Osteocyte (in vitro differentiated cells): Measurements from ENCODE around the gene CCL25. TPM values are rescaled to one million over a fixed set of nuclear protein-coding genes. Genes with fewer than 3 reads are reported as not detected.
"Not testable (repeated sequence)": the region's sequence is repeated elsewhere in the genome, so short reads cannot be mapped to it uniquely, and the experiment has no call there.

Experiments used
- DNase-seq: peaks from one replicate; pipeline ENCODE4 v3.0.0; 2021; ENCODE audit warnings: mixed read lengths; ENCODE audit not compliant: unreplicated experiment; ENCODE audit errors: extremely low spot score
- H3K27ac Mint-ChIP-seq: one replicate; pipeline ENCODE4 v1.8.0; 2021; ENCODE audit warnings: mild to moderate bottlenecking, mixed read lengths; ENCODE audit not compliant: unreplicated experiment
- H3K27me3 Mint-ChIP-seq: one replicate; pipeline ENCODE4 v1.8.0; 2021; ENCODE audit warnings: mixed read lengths; ENCODE audit not compliant: unreplicated experiment
- H3K36me3 Mint-ChIP-seq: one replicate; pipeline ENCODE4 v1.8.0; 2021; ENCODE audit warnings: mixed read lengths; ENCODE audit not compliant: unreplicated experiment
- H3K4me1 Mint-ChIP-seq: one replicate; pipeline ENCODE4 v1.8.0; 2021; ENCODE audit warnings: mixed read lengths; ENCODE audit not compliant: unreplicated experiment
- H3K4me3 Mint-ChIP-seq: one replicate; pipeline ENCODE4 v1.8.0; 2021; ENCODE audit warnings: mild to moderate bottlenecking, moderate library complexity, mixed read lengths; ENCODE audit not compliant: unreplicated experiment
- H3K9me3 Mint-ChIP-seq: one replicate; pipeline ENCODE4 v1.8.0; 2021; ENCODE audit warnings: mixed read lengths; ENCODE audit not compliant: unreplicated experiment
- total RNA-seq: library from RNA; stranded (reverse); gene quantifications from 2 replicates; pipeline ENCODE4 v1.2.1, GENCODE V29; 2021
- TF ChIP-seq, protein P1 (sequence below): fragments of 200-600 bp; sonication (generic); IDR thresholded peaks from 2 replicates; pipeline ENCODE4 v1.5.0; 2021; ENCODE audit warnings: antibody characterized with exemption, mild to moderate bottlenecking, moderate library complexity

The CCL25 gene
- total RNA-seq, 1 donor from 2014 or later: not detected

DNA sequence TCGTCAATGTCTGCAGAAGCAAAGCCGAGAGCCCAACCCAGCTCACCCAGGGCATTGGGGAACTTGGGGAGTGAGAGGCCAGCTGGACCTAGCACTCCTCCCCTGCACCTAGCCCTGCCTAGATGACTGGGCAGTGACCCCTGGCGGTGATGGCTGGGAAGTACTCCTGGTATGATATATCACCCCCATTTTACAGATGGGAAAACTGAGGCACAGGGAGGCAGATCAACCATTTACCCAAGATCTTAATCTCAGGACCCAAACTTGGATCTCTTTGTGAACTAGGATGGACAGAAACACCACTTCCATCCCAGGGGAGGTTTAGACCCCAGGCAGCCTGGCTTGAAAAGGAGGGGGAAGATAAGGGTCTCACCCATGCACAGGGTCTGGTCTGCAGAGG is 43.5 kb downstream of the CCL25 start:
- no peak overlapping the region for H3K4me3 Mint-ChIP-seq
- H3K4me1 Mint-ChIP-seq: no peaks in the 10 kb centered on the region
- H3K36me3 Mint-ChIP-seq: no peaks in the 10 kb centered on the region
- H3K27ac Mint-ChIP-seq: no peak overlapping the region
- no peaks in the 10 kb centered on the region for H3K27me3 Mint-ChIP-seq
- no peak for DNase-seq
- H3K9me3 Mint-ChIP-seq: peaks cover 4% of the 10 kb centered on the region
- TF ChIP-seq, protein P1, sequence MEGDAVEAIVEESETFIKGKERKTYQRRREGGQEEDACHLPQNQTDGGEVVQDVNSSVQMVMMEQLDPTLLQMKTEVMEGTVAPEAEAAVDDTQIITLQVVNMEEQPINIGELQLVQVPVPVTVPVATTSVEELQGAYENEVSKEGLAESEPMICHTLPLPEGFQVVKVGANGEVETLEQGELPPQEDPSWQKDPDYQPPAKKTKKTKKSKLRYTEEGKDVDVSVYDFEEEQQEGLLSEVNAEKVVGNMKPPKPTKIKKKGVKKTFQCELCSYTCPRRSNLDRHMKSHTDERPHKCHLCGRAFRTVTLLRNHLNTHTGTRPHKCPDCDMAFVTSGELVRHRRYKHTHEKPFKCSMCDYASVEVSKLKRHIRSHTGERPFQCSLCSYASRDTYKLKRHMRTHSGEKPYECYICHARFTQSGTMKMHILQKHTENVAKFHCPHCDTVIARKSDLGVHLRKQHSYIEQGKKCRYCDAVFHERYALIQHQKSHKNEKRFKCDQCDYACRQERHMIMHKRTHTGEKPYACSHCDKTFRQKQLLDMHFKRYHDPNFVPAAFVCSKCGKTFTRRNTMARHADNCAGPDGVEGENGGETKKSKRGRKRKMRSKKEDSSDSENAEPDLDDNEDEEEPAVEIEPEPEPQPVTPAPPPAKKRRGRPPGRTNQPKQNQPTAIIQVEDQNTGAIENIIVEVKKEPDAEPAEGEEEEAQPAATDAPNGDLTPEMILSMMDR: no peak

DNA sequence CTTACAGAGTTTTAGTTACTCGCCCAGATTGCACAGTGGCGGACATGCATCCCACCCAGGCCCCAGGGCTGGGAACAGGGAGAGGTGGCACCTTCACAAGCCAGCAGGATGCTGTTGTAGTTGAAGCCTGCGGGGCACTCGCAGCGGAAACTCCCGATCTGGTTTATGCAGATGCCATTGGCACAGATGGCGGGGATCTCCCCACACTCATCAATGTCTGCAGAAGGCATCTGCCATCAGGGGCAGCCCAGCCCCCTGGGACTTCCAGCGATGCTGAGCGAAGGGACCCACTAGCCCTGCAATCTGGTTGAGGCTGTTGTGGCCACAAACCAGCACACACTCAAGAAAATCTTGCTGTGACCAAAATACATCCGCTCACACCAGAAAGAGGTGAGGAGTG is 44.6 kb downstream of the CCL25 start:
- H3K9me3 Mint-ChIP-seq: peaks cover 4% of the 10 kb centered on the region
- no peak for DNase-seq
- peaks cover 3% of the 10 kb centered on the region for H3K27me3 Mint-ChIP-seq
- H3K27ac Mint-ChIP-seq: no peak overlapping the region
- TF ChIP-seq, protein P1: no peak
- H3K4me3 Mint-ChIP-seq: no peak overlapping the region
- no peaks in the 10 kb centered on the region for H3K4me1 Mint-ChIP-seq
- no peaks in the 10 kb centered on the region for H3K36me3 Mint-ChIP-seq

DNA sequence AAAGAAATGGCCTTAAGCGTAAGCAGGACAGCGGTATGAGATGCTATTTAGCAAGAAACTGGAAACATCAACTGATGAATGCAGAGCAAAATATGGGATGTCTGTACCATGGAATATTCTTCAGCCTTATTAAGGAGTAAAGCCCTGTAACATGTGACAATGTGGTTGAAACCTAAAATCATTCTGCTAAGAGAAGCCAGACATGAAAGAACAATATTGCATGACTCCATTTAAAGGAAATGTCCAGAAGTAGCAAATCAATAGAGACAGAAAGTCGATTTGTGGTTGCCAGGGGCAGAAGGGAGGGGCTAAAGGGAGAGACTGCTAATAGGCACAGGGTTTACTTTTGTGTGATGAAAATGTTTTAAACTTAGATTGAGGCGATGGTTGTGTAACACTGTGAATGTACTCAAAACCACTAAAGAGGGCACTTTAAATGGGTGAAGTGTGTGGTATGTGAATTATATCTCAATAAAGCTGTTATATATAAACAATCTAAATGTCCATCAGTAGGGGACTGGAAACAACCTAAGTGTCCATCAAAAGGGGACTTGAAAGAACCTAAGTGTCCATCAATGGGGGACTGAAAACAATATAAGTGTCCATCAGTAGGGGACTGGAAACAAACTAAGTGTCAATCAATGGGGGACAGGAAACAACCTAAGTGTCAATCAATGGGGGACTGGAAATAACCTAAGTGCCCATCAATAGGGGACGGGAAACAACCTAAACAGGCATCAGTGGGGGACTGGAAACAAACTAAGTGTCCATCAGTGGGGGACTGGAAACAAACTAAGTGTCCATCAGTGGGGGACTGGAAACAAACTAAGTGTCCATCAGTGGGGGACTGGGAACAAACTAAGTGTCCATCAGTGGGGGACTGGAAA is 45.4 kb downstream of the CCL25 start:
- Mint-ChIP-seq H3K4me3 (no peak overlapping the region), H3K4me1 (no peaks in the 10 kb centered on the region), H3K9me3 (peaks cover 4% of the 10 kb centered on the region), H3K36me3 (no peaks in the 10 kb centered on the region), H3K27me3 (peaks cover 3% of the 10 kb centered on the region), H3K27ac (no peak overlapping the region)
- DNase-seq: no peak
- TF ChIP-seq, protein P1: no peak

DNA sequence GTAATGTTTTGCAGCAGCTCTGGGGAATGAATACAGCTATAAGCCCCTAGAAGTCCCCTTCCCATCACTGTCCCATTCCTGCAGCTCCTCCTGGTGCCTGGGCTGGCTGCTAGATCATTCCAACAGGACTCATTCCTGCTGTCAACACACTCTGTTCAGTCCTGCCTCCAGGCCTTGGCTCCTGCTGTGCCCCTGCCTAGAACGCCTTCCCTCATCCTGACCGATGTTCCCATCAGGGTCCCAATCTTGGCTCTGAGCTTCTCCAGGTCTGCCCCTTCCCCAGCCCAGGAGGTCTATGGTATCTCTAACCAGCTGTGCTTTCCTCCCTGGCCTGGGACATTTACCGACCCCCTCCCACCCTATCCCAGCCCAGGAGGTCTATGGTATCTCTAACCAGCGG is 48.8 kb downstream of the CCL25 start:
- no peaks in the 10 kb centered on the region for H3K36me3 Mint-ChIP-seq

DNA sequence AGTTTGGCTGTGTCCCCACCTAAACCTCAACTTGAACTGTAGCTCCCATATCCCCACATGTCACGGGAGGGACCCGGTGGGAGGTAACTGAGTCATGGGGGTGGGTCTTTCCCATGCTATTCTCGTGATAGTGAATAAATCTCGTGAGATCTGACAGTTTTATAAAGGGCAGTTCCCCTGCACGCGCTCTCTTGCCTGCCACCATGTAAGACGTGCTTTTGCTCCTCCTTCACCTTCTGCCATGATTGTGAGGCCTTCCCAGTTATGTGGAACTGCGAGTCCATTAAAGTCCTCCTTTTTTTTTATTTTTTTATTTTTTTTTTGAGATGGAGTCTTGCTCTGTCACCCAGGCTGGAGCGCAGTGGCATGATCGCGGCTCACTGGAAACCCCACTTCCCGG is 49.4 kb downstream of the CCL25 start:
- H3K4me3 Mint-ChIP-seq, H3K4me1 Mint-ChIP-seq, H3K27ac Mint-ChIP-seq, H3K9me3 Mint-ChIP-seq, H3K36me3 Mint-ChIP-seq, H3K27me3 Mint-ChIP-seq, DNase-seq: not testable (repeated sequence)

More for the DNA sequence above, 48.8 kb downstream of the CCL25 start:
- no peak overlapping the region for H3K4me3 Mint-ChIP-seq
- H3K27me3 Mint-ChIP-seq: peaks cover 3% of the 10 kb centered on the region
- DNase-seq: no peak
- TF ChIP-seq, protein P1: no peak
- H3K9me3 Mint-ChIP-seq: peaks cover 4% of the 10 kb centered on the region
- H3K27ac Mint-ChIP-seq: no peak overlapping the region
- no peaks in the 10 kb centered on the region for H3K4me1 Mint-ChIP-seq
